Measurements from ENCODE around the gene TMEM184C. TPM values are rescaled to one million over a fixed set of nuclear protein-coding genes. Genes with fewer than 3 reads are reported as not detected.

The TMEM184C gene
- 17.6 to 22.7 TPM (median 21.3 TPM) in 5 replicates for total RNA-seq (2022; extraction: Qiagen RNA extraction; ENCODE audit: low read depth)

DNA sequence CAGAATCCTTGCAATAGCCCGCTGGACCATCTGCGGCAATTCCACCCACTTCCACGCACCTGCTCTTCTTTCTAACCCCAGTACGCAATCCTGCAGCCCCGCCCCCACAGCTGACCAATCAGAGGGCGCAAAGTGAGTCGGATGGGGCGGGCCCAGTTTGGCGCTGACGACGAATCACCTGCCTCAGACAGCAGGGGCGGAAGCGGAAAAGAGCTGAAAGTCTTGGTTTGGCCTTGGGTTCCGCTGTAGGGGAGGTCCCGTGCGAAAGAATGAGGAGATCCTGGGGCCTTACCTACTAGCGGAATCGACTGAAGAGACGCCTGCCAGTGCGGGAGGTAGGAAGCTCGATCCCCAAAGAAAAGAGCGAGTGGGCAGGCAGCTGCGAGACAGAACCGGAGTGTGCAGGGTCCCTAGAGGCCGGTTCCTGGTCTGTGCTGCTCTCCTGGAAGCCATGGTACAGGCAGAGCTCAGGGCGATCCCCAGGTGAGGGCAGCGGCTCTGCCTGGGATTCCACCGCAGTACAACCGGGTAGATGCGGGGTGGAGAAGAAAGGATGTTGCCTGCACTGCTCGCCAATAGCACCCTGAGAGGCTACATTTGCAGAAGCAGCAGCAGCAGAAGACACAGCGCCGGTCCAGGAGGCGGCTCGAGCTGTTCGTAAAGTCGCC lies at the start of gene TMEM184C:
TSS of gene TMEM184C (plus strand) at position 225 of the 668 bp plus-strand sequence. CDS start 560 bp downstream, outside the sequence.

GRCh38 chr4:147683717-147684700 lies 66.8 kb downstream of the TMEM184C start, which contains the start of gene PRMT9:
PRMT9 (minus strand) TSS chr4:147684163; CDS start chr4:147683987, 176 bp downstream.

Other genes starting within 250 kb of the TMEM184C start
- gene EDNRA, start 136.3 kb upstream of the TMEM184C start, total RNA-seq (2022; extraction: Qiagen RNA extraction; ENCODE audit: low read depth), result 0.30 to 0.62 TPM (median 0.31 TPM) in 5 replicates
- 1.7 to 3.6 TPM (median 2.9 TPM) in 5 replicates for gene PRMT9, start 66.8 kb downstream of the TMEM184C start, total RNA-seq (2022; extraction: Qiagen RNA extraction; ENCODE audit: low read depth)
- 14.4 to 16.7 TPM (median 15.6 TPM) in 5 replicates for gene ARHGAP10, start 114.7 kb downstream of the TMEM184C start, total RNA-seq (2022; extraction: Qiagen RNA extraction; ENCODE audit: low read depth)

Data from A549 treated with RU486 at 1 μM for 4 hours (cell line).